Measurements from ENCODE around the gene RAD51AP1.

The RAD51AP1 gene

DNA sequence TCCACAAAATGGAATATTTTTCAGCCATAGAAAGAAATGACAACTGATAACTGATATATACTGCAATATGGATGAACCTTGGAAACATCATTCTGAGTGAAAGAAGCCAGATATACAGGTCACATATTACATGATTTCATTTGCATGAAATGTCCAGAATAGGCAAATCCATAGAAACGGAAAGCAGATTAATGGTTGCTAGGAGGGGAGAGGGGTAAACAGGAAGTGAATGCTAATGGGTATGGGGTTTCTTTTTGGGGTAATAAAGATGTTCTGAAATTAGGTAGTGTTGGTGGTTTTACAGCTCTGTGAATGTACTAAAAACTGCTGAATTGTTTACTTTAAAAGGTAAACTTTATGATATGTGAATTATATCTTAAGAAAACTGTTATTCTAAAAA, 6.5 kb downstream of the RAD51AP1 start:
- no peak for DNase-seq (ENCODE audit: low read depth in 2 of 2)

DNA sequence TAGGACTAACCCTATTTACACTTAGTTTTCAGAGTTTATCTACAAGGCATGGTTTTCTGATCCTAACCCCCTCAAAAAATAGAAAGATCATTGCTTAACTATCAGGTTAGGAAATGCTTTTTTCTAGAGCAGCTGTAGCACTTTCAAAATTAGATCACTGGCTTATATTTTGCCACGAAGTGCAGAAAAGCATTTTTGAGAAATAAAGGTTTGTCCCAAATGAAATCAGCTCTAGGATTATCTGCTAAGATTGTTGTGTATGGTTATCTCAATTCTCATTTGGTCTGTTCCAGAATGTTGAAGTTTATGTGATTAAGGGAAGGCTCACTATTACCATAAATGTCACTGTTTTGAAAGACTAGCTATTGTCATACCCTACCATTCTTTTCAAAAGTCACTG, 13.5 kb downstream of the RAD51AP1 start:
- no peak for DNase-seq (ENCODE audit: low read depth in 2 of 2)

DNA sequence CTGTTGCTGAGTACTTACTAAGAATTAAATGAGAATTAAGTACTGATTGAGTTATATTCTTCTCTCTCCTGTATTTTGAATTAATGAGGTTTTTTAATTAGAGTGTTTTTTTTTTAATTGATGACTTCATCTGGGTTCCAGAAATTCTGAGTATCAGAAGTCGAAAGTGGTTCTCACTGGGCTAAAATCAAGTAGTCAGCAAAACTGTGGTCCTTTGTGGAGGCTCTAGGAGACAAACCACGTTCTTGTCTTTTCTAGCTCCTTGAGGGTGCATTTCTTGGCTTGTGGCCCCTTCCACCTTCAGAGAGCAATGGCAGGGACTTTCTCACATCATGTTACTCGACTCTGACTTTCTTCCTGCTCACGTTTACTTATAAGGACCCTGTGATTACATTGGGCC, 15.3 kb downstream of the RAD51AP1 start:
- DNase-seq (ENCODE audit: low read depth in 2 of 2) = no peak

DNA sequence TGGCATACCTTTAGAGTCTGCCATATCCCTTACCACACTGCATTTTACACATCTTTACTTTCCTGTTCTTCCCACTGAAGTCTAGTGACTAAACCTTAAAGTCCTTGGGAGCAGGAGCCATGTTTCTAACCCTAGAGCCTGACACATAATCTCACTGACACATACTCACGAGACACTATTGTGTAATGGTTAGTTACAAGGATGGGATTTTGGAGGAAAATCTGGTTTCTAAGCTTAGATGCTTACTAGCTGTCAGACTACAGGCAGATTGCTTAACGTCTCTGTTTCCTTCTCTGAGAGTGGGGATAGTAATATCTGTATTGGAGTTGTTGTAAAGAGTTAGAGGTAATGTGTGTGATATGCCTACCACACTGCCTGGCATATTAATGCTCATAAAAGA, 17.1 kb downstream of the RAD51AP1 start:
- DNase-seq (ENCODE audit: low read depth in 2 of 2) = no peak

DNA sequence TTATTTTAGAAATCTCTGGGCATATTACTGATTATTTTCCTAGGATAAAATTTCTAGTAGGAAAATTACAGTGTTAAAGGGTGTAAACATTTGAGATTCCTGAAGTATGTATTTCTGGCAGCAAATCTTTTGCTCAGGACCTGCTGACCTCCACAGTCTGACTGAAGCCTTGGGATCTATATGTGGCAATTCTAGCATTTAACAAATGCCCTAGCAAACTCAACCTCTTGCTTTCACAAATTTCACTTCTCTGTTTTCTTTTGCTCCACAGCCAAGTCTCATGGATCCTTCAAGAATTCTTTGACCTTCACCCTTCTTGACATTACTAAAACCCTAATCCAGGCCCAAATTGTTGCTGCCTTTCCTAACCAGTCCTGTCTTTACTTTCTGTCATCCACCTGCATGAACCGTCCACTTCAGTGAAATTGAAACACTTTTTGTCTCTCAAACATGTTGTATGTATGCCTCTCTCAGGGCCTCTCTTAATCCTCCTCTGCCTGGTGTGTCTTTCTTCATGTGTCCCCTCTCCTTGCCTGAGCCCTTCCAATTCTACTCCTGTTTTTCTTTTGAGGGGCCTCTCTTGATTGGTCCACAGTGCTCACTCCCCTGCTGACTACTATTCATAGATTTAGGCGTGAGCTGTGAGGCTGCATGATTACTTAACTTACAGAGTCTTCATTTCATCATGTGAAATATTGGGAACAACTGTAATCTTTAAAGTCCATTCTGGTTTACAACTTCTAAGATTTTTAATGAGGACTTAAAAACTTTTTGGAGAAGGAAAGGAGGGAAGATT, 18.2 kb downstream of the RAD51AP1 start:
- no peak for DNase-seq (ENCODE audit: low read depth in 2 of 2)

DNA sequence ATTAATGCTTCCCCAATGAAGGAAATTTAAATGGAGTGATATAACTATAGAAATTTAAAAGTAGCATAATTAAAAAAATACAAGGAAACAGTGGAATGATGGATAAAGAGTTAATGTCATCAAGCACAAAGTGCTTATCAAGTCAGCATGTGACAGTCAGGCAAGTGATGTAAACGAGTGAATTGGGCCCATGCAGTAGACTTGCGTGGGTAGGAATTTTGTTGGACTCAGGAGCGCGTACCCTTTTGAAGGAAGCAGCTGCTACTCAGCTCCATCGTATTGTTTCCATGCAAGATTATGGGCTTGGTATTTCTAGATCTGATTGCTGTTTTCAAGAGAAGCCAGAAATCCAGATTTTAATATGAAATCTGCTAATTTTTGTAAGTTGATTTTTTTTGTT, 18.9 kb downstream of the RAD51AP1 start:
- no peak for DNase-seq (ENCODE audit: low read depth in 2 of 2)

DNA sequence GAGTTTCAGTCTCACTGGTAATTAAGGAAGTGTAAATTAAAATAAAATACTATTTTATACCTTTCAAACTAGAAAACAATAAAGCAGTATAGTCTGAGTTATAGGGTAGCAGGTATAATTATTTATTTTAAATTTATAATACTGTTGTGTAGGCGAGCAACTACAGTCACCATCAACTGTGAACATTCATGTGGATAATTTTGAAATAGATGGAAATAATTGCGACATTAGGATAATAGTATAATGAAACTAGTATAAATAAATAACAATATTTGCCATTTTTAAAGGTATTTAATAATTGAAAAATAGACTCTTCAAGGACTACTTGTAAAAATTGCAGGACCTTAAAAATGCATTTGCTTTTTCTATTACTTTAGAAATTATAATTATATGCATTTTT, 19.5 kb downstream of the RAD51AP1 start:
- no peak for DNase-seq (ENCODE audit: low read depth in 2 of 2)

DNA sequence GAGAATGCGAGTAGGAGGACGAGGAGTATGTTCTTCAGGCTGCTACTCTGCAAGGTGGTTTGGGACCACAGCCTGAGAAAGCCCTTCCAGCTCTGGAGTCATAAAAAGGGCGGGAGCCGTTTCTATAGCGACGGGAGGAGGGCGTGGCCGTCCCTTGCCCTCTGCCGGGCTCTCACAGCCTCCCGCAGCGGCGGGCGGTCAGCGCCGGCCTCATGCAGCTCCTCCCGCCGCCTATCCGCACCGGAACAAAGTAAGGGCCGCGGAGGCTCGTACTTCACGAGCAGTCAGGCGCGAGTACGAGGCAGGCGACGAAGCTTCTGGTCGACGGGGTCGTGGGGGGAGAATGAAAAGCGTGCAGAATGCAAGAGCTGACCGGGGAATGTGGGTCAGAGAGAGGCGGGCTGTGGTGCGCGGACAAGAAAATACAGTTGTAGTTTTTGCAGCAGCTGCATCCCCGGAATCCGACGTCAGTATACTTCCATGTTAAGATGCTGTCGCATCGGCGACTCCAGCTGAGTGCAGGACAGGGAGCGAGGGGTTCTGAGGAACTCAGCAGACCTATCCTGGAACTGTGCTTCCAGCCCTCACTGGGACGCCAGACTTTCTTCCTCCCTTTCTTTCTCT, 23.5 kb downstream of the RAD51AP1 start, which contains the start of gene DYRK4:
Gene DYRK4, plus strand, starts transcription at position 175 of the 624 bp plus-strand sequence. Its CDS starts 38 bp downstream, at position 213.
- peak; percentile 21 to 22 for DNase-seq (ENCODE audit: low read depth in 2 of 2)

DNA sequence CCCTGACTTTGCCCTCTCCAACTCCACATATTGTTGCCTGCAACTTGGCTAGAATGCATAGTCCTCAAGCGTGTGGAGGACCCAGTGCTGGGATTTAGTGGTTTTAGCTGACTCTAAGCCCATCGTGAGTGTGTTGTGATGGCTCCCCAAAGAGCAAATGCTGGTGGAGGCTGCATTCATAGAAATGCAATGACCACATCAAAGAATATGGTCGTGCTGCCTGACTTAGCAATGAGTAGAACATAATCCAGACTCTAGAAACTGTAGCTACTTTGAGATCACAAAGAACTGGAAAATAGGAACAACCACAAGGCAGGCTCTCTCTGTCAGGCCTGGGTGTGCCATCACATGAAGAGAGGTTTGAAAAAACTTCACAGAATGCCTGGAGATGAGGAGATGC, 24.6 kb downstream of the RAD51AP1 start:
- no peak for DNase-seq (ENCODE audit: low read depth in 2 of 2)

DNA sequence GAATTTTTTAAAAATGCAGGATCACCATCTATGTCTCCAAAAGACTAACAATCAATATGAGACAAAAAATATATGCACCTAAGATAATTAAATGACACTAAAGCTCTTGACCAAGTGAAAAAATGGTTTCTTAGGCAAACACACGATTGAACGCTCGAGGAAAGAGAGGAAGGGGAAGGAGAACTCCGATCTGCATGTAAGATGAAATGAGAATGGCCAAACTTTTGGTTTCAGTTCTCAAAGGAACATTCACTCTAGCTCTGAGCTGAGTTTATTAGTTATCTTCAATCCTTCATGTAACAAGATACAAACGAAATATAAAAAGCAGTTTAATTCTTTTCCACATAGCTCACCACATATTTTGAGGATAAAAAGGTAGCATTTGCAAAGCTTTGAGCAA, 26.1 kb downstream of the RAD51AP1 start:
- DNase-seq (ENCODE audit: low read depth in 2 of 2) = no peak

DNA sequence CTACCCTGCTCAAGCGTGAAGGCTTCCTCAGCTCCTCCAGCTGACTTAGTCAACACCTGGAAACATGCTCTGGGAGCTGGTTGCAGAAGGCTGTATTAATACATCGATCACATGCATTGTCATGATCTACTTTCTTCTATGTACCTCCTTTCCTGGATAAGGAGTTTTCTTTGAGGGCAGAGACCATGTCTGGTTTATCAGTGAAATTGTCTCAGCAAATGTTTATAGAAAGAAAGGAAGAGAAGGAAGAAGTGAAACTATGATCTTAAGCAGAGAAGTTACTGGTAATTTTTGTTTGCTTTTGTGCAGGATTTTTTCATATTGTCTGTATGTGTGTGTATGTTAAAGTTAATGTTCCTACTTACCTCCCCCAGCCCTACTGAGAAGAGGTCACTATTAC, 27.8 kb downstream of the RAD51AP1 start:
- DNase-seq (ENCODE audit: low read depth in 2 of 2) = no peak

DNA sequence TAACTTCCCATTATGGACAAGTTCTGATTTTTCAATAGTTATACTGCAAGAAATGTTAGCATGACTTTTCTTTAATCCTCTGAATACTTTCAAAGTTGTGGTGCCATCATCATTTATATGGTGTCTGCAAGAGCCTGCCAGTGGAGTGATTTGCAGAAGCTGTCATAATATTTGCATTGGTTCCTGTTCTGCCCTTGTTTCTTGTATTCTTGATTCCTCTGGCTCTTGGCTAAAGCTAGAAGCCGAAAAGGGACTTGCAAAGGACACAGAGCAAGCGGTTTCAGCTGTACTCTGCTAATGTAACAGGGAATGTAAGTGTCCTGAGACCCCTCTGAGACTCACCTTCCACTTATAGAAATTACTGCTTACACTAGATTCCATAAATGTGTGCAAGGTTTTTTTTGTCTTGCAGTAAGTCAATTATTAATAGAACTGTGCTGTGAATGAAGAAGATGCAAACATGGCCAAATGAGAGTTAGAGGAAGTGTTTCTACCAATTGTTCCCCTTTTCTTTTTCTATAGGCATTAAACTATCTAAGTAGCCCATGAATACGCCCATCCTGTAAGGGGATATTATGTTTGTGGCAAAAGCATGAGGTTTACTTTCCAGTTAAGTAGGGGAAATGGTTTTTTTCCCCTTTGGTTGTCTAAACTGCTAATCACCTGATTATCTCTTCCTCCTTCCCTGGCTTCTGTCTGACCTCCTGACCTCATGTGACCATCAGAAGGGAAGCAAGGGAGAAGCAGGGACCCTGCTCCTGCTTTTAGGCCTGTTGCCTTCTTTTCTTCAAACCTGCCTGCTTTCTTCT, 28.6 kb downstream of the RAD51AP1 start:
- DNase-seq (ENCODE audit: low read depth in 2 of 2) = no peak

DNA sequence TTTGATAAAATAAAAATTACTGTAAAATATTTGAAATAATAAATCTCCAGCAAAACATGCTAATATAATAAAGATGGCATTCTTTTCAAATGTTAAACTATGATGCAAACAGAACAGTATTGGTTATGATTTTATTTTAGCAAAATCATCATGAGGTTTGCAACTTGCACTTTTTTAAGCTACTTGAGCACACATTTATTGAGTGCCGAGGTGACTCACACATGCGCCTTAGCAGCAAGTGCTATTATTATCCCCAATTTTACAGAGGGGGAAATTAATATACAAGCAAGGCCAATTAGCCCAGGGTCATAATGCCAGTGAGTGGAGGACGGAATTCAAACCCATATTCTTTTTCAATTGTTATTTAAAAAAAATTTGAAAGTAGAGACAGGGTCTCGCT, 30.6 kb downstream of the RAD51AP1 start:
- no peak for DNase-seq (ENCODE audit: low read depth in 2 of 2)

DNA sequence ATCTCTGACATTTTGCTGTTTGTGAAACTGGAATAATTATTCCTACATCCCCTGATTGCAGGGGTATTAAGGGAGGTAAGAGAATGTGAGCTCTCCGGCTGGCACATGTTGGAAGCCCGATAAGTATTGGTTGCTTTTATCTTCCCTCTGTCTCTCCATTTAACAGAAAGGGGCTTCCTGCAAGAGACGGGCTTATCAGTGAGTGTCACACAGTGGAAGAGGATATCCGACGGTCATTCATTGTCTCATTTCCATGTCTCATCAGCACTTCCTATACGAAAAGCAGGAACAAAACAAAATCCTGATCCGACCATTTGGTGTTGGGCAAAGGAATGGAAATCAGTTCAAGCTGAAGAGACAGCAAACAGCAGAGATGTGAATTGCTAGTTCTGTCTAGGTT, 34.0 kb downstream of the RAD51AP1 start:
- DNase-seq (ENCODE audit: low read depth in 2 of 2) = no peak

DNA sequence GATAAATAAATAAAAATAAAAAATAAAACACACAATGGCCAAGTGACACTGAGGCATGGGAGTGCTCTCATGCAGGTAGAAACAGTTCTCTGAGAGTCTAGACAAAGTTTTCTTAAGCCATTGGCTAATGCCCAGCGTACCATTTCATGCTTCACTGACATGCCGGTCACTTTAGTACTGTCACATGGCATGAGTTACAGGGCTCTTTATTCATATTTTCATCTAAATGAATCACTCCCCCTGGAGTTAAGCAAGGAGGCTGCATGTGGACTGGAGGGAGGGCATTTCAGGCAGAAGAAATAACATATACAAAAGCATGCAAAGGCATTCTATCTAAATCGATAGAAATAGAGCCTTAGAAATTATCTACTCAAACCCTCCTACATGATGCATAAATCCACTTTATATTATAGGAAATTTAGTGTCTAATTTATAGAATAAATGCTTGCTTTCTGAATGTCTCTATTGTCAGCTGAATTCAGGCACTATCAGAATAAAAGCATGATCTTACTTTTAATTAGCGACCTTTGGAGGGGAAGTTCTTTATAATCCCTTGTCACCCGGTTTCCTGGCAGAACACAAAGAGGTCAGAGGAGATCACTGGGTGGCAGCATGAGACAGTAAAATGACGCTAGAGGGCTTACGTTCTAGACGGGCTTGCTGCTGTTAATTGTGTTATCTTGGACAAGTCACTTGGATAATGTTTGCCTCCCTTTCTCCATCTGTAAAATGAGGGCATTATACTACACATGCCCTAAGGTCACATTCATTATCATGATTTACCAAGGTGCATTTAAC, 40.8 kb downstream of the RAD51AP1 start:
- DNase-seq (ENCODE audit: low read depth in 2 of 2) = no peak

DNA sequence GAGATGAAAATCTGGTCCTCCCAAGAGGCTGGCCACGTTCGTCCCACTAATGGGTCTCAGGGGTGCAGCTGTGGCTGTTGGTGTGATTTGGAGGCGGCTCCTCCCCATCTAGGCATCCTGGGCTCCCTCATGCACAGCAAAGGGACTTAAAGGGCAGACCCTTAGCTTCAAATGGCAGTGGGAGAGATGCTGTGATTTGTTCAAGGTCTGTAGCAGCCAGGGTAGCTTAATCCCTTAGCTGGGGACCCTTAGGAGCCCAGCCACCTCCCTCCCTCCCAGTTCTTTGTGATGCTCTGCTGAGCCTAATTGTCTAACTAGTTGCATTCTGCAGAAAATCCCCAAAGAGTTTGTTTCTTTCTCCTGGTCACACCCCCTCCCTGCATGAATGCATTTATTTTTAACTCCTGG, 41.6 kb downstream of the RAD51AP1 start:
- DNase-seq (ENCODE audit: low read depth in 2 of 2) = no peak

DNA sequence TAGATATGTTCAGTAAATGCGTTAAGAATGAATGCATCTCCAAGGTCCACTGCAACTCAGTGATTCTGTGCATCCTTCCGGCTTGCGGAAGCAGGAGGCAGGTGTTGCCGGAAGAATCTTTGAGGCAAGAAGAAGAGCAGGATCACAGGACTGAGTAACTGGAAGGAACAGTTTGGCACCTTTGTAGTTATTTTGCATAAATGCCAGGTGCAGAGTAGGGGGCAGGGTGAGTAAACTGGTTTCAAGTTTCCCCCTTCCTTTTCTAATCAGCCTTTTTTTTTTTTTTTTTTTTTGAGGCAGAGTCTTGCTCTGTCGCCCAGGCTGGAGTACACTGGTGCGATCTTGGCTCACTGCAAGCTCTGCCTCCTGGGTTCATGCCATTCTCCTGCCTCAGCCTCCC, 45.6 kb downstream of the RAD51AP1 start:
- no peak for DNase-seq (ENCODE audit: low read depth in 2 of 2)

DNA sequence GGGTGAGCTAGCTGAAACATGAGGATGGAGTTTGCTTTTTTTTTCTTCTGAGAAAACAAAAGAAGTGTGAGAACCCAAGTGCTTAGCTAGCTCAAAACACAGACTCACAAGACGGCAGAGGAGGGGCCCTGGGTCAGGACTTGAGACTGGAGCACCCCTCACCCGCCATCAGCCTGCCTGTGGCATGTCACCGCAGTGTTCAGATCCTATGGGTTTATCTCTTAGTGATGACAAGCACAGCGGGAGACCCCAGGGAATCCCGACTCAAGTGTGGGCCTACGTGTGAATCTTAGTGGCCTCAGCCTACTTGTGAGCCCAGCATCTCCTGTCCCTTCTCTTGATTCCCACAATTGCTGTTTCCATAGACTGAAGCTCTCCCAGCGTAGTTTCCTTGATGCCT, 46.2 kb downstream of the RAD51AP1 start:
- DNase-seq (ENCODE audit: low read depth in 2 of 2) = no peak

DNA sequence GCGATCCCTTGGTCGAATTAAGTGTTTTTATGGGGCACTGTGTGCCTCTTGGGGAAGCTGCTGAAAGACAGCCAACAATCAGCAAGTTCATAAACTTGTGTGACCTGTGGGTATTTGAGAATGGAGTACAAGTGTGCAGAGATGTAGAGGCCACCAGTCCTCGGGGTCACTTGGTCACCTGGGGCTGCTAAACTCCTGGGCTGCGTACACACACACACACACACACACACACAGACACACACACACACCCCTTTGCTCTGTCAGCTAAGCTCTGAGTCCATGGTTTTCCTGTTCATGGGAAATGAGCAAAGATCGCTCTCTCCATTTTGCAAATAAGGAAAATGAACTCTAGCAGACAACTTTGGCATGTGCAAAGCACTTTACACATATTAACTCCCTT, 47.8 kb downstream of the RAD51AP1 start:
- DNase-seq (ENCODE audit: low read depth in 2 of 2) = no peak

DNA sequence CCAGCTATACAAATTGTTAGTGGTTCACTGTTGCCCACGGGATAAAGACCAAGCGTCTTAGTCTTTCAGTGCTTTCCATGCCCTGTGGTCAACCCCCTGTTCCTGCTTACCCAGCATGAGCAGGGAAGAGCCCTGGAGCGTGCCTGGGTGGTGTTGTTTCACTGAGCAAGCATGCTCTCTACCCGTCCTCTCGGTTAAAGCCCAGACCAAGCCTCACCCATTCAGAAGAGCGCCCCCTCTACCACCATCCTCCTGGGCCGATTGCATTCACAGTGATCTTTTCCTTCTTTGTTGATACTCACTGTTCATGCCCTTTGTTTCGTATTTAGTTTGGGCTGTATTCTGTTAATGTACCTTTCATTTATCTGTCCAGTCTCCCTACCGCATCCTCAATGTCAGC, 48.4 kb downstream of the RAD51AP1 start:
- DNase-seq (ENCODE audit: low read depth in 2 of 2) = no peak

DNA sequence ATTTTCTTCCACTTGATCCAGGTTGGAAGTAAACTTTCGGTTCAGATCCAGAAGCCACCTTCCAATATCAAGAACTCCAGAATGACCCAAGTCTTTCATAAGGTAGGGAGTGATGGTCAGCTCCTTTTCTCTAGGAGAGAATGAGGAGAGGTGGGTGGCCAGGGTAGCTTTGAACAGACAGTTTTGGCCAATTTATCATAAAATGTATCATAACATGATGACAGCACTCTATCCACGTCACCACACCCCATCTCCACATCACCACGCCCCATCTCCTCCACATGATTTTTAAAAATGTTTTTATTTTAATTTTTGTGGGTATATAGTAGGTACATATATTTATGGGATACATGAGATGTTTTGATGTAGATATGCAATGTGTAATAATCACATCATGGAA, 50.2 kb downstream of the RAD51AP1 start:
- DNase-seq (ENCODE audit: low read depth in 2 of 2) = no peak

DNA sequence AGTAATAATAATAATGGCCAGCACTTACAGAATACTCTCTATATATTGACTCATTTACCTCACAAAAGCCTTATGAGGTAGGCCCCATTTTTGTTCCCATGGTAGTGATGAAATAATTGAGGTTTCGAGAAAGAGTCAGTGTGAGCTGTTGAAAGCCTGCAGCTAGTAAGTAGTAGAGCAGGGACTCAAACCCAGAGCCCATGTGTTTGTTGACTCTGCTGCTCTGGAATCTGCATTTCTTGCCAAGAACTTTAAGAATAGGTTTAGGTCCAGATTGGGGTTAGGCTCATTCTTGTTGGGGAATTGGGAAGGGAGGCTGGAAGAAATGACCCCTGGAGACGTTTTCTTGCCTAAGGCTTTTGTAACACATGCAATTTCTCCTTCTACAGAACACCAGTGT, 51.3 kb downstream of the RAD51AP1 start:
- DNase-seq (ENCODE audit: low read depth in 2 of 2) = no peak
